ENCODE measurements around the gene COIL.

COIL gene

DNA sequence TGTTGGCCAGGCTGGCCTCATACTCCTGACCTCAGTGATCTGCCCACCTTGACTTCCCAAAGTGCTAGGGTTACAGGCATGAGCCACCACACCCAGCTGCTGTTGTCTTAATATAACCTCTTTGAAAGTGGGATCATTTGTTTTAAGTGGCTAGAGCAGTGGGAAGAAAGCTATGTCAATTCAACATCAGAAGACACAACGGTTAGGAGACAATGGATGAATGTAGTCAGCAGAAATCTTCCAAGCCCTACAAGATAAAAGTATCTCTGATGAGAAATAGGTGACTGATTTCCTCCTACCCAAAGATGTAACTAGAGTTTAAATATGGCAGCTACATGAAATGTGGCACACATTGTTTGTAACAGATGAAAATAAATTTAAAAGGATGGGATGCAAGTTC is 27.0 kb downstream of the COIL start:
- DNase-seq: no peak

DNA sequence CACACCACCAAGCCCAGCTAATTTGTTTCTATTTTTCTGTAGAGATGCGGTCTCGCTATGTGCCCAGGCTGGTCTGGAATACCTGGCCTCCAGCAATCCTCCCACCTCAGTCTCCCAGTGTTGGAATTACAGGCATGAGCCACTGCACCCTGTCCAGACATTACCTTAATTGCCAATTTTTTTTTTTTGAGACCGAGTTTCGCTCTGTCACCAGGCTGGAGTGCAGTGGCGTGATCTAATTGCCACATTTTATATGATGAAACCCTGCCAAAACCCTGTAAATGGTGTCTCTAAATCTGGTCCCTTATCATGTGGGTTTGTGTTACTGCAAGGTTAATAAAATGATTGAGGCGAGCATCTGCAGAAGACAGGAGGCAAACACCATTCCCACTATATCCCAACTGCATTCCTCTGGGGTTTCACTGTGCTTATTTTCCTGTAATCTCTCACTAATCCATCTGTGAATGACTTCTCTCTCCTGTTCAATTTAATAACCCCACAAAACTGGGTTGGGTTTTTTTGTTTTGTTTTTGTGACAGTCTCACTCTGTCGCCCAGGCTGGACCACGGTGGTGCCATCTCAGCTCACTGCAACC is 27.6 kb downstream of the COIL start:
- no peak for DNase-seq

DNA sequence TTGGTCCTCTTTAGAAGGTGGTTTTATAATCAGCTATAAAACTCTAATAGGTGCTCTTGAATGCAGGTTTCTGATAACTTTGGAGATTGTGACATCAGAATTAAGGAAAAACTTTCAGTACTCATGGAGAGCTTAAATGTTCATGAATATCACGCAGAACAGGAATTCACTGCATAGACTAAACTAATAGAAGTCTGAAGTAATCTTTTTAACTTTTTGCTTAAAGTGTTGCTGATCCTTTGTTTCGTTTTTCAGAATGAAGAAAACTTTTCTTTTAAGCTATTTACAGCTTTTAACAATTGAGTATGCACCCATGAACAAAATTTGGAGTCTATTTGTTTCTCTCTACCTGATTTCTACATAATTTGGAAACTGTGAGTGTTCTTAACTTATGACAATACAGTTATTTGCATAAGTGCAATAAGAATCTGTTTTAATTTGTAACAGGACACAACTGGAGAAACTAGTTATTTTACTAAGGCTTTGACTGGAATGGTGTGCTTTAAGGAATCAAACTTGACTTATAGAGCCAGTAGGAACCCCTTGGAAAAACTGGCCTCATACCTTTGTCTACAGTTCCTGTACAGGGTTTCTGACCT is 30.0 kb downstream of the COIL start:
- no peak for DNase-seq

DNA sequence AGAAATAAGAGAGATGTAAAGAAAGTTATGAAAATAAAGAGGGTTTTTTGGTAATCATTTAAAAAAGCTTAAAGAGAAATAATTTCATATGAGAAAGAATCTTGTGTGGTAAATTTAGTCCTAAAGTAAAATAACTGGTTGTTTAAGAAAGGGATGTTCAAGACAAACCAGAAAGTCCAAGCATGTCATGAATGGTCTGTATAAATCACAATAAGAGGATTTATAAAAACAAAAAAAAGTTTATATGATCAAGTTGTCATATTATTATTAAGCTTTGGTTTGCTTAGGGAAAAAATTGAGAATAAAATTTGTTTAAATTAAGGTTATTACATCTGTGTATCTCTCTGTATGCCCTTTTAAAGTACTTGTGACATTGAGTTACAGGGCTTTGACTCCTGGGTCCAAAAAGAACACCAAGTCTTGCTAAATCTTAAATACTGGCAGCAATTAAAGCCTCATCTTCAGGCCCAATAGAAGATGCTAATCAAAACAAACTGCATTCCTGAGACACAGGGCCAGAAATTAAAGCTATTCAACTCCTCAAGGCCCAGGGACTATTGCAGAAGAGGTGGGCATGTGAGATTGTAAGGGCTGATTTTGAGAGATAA is 31.4 kb downstream of the COIL start:
- DNase-seq: no peak

DNA sequence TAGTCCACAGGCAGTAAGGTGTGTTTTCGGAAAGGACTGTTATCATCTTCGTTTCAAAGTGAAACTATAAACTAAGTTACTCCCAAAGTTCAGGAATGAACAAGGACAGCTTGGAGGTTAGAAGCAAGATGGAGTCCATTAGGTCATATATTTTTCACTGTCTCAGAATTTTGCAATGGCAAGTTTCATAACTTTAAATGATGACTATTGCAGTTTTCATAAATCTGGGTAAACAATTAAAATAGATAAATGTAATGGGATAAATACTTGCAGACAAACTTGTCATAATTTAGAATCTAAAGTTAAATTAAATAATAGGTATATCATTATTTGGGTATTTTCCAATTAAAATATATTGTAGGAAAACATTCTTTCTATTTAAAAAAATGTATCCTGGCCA is 32.3 kb downstream of the COIL start:
- no peak for DNase-seq

DNA sequence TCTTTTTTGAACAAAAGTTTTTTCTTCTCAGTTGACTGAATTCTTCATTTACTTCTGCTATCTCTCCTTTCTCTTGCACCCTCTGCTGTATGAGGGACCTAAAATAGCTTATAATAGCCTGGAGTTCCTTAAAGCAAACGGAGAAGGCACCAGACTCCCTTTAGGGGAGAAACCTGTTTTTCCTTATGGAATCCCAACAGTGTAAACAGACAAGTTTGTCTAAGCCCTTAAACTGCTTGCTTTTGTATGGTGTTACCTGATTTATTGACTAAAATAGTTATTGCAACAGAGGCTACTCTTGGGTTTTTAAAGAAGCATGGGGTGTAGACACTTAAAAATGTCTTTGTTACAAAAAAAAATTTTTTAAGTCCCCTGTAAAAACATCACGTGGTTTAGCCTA is 34.1 kb downstream of the COIL start:
- no peak for DNase-seq

DNA sequence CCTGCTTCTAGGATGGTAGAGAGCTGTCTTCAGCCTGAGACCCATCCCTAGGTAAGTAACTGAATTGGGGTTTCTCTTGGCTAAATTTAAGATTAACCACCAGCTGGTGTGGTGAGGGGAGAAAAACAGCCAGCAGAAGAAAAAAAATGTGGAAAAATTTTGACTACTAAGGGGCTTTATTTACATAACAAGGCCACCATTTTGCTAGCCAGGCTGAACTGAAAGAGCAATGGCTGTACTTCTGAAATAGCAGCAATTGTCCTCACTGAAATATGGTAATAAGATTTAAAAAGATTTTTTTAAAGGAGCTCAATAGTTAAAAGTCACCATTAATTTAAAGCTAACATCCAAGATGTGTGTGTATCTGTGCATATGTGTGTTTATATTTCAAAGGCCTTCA is 34.6 kb downstream of the COIL start:
- no peak for DNase-seq

DNA sequence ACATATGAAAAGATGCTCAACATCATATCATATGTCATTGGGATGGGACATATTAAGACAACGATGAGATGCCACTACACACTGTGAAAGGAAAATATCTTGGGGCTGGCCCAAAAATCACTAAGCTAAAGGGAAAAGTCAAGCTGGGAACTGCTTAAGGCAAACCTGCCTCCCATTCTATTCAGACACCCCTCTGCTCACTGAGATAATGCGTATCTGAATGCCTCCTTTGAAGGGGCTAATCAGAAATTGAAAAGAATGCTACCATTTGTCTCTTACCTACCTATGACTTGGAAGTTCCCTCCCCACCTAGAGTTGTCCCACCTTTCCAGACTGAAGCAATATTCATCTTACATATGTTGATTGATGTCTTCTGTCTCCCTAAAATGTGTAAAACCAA is 35.8 kb downstream of the COIL start:
- DNase-seq: no peak

DNA sequence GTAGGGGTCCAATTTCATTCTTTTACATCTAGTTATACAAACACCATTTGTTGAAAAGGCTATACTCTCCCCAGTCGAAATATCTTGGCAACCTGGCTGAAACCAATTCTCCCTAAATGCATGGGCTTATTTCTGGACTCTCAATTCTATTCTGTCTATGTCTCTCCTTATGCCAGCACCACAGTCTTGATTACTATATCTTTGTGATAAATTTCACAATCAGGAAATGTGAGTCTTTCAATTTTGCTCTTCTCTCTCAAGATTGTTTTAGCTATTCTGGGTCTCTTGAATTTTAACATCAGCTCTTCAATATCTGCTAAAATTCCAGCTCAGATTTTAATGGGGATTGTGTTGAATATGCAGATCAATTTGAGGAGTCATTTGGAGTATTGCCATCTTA is 41.1 kb downstream of the COIL start:
- DNase-seq: no peak

DNA sequence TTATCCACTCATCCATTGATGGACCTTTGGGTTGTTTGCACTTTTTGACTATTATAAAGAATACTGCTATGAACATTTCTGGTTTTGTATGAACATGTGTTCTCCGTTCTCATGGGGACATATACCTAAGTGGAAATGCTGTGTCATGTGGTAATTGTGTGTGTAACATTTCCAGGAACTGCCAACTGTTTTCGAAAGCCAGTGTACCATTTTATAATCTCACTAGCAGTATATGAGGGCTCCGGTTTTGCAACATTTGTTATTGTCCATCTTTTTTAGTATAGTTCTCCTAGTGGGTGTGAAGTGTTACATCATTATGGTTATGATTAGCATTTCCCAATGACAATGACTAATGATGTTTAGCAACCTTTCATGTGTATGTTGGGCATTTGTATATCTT is 41.9 kb downstream of the COIL start:
- no peak for DNase-seq

DNA sequence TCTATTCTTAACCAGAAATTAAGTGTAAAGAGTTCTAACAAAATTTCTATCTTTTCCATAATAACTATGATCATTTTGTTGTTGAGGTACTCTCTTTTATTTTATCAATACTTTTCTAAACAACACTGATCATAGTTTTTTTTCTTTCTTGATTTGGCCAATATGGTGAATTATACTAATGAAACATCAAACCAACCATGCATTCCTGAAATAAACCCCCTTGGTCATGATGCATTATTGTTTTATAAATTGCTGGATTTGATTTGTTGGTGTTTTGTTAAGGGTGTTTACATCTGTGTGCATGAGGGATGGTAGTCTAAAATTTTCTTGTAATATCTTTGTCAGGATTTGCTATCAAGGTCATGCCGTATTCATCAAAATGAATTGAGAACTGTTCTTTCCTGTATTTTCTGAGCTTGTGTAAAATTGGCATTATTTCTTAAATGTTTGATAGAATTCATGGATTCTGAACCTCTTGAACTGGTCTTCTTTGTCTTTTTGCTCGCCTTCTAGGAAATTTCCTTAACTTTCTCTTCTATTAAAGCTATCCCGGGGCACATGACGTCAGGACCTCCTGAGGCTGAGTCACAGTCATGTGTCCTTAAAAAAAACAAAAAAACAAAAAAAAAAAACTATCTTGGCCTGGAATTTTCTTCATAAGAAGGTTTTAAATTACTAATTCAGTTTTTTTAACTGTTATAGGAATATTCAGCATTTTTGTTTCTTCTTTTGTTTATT is 43.1 kb downstream of the COIL start:
- DNase-seq: no peak

DNA sequence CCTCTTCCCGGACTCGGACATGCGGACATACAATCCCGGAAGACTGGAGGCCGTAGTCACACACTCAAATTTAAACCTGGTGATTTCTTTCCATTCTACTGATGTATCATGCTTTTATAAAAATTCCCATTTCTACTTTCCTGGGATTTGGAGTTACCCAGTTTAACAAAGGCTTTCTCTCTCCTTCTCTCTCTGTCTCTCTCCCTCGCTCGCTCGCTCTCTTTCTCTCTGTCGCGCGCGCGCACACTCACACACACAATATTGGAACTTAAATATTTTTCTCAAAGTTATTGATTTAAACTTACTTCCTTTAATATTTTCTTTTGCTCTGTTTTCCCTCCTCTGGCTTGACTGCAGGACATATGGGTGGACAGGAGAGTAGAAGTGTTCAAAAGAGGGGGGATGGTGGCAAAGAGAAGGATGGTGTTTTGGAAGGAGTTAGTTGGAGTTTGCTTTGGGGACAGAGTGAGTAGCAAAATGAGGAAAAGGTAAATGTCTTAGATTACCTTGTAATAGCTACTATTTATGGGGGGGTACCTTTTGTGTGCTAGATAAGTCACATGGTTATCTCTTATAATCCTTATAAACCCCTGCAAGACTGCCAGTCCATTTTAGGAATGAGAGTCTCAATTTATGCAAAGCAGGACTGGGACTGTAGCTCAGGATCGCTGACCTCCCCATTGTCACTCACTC is 46.1 kb downstream of the COIL start:
- no peak for DNase-seq

DNA sequence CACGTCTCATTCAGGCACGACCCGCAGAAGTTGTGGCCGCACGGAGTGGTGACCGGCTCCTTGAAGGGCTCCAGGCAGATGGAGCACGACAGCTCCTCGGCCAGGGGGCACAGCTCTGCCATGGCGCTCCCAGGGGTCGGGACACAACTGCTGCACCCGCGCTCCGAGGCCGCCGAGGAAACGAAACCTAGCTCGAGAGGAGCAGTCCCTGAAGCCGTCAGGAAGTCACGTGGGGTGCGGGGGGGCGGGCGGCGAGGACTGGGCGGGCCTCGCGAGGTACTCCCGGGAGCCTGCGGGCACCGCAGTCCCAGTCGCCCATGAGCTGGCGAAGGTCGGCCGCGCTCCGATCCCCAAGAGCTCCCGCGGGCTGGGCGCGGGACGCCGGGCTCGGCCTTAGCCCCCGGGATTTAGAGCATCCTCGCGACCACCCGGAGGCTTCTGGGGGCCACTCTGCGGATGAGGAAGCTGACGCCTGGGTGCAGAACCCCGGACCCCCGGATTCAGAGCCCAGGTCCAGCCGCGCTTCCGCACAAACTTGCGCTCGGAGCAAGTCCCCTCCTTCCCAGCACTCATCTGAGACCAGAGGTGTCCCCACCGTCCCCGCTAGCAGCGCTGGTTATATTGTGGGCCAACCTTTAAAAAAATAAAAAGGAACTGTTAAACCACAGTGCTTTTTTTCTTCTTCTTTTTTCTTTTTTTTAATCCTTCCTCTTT is 46.8 kb downstream of the COIL start, which contains the start of gene TRIM25:
Gene TRIM25, minus strand, starts transcription at position 183 of the 714 bp plus-strand sequence. Its CDS starts 61 bp downstream, at position 122.
- DNase-seq: peak; percentile 87

DNA sequence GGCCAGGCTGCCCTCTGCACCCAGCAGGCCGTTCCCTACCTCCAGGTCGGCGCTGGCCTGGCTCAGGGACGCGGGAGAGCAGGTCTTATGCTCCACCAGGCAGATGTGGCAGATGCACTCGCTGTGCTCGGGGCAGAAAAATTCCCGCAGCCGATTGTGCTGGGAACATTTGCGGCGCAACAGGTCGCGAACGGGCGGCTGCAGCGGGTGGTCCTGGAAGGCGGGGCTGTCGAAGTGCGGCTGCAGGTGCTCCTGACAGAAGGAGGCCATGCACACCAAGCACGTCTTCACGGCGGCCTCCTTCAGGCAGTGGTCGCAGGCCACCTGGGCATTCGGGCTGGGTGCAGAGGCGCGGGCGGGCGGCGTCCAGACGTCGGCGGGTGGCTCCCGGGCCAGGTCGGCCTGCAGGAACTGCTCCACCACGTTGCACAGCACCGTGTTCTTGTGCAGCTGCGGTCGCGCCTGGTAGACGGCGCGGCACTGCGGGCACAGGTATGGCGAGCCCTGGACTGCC is 47.4 kb downstream of the COIL start:
- DNase-seq: peak; percentile 63

DNA sequence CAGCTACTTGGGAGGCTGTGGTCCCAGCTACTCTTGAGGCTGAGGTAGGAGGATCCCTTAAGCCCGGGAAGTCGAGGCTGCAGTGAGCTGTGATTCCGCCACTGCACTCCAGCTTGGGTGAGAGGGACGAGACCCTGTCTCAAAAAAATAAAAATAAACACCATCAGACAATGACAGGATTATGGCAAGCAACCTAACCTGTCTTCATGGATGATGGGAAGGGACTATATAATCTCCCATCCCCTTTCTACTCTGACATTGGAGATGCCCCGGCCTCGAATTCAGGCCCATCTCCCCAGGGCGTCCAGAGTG is 47.9 kb downstream of the COIL start:
- DNase-seq: no peak

DNA sequence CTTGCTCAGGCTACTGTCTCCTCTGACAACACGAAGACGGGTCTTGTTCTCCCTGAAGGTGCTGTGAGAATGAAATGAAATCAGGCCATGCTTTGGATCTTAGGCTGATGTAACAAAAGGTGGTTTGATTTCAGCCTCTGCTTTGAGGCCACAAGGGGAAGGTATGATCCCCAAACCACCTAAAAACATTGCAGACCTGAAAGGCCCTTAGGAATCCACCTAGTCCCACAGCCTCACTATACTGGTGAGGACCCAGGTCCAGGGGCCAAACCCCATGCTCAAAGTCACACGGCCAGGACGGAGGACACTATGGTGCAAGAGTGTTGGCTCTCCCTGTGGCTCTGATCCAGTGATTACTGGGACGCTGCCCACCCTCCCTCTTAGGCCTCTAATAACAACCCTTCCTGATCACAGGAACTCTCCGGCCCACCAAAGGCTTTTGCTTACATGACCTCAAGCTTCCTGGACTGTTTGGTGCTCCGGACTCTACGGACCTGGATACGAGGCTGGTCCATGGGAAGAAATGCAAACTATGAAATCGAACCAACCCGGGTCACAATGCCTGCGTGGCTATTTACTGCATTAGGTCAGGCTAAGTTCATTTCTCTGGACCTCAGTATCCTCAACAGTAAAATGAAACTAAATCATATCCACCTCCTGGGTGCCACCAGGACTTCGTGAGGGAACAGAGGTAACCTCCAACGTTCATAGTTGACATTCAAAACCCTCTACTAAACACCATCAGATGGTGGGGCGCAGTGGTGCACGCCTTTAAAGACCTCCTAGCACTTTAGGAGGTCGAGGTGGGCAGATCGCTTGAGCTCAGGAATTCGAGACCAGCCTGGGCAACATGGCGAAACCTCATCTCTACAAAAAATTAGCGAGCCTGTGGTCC is 48.5 kb downstream of the COIL start:
- DNase-seq: no peak

DNA sequence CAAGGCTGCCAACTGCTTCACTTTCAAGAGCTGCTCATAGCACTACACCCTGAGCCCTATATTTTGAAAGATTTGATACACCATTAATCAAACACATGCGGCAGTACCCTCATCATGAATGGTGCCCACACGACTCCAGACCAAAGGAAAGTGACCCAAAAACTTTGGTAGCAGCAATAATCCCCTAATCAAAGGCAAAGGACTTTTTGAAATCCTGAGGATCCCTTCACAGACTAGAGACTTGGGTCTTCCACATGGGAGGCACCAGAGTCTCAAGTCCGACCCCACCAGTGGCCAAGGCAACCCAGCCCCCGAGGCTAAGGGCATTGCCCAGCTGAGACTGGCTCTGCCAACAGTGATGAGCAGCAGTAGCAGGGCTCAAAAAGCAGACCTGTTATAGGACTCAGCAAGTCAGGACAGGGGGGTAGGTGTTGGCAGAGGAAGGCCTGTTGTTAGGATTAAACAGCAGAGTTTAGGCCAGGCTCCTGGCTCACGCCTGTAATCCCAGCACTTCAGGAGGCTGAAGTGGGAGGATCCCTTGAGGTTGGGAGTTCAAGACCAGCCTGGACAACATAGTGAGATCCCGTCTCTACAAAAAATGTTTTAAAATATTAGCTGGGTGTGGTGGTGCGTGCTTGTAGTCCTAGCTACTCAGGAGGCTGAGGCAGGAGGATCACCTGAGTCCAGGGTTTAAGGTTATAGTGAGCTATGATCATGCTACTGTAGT is 50.2 kb downstream of the COIL start:
- no peak for DNase-seq

DNA sequence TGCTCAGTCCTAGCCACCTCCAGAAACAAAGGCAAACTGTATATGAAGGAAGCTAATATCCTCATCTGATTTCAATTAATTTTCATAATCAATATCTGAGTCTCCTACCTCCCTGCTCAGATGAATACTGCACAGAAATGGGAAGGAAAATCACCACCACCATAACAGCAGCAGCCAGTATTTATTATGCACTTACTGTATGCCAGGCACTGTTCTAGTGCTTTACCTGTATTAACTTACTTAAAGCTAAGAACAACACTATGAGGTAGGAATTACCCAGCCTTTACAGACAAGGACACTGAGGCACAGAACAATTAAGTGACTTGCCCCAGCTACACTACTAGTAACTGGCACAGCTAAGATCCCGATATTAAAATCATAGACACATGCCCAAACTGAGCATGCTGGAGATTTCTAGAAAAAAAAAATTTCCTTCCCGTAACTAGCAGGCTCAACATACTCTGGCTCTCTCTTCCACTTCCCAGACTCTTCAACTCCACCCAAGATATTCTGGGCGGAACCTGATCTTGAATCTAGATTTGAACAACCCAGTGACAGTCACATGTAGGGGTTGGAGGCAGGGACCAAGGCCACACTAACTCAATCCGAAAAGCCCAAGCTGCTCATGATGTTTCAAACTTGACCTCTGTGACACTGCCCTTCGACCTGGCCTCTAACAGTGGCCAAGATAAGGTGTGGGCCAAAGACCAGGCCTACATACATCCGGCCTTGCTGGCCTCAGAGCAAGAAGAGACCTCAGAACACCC is 50.9 kb downstream of the COIL start:
- DNase-seq: no peak

DNA sequence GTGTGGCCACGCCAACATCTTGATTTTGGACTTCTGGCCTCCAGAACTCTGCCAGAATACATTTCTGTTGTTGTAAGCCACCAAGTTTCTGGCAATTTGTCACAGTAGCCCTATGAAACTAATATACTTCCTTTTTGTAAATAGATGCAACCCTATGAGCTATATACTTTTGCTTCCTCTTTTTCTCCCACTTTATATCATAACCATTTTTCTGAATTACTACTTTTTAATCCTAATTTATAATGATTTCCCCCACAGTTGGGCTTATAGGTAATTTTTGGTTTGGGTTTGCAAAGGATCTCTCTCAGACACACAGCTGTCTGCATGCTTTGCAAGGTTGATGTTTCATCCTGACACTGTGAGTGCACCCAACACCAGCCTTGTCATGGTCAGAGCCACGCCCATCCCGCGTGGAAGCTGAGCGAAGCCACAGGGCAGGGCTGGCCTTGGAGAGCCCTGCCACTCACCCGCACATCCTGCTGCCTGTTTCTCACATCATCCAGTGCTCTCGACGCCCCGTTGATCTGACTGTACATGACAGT is 52.8 kb downstream of the COIL start:
- DNase-seq: no peak

DNA sequence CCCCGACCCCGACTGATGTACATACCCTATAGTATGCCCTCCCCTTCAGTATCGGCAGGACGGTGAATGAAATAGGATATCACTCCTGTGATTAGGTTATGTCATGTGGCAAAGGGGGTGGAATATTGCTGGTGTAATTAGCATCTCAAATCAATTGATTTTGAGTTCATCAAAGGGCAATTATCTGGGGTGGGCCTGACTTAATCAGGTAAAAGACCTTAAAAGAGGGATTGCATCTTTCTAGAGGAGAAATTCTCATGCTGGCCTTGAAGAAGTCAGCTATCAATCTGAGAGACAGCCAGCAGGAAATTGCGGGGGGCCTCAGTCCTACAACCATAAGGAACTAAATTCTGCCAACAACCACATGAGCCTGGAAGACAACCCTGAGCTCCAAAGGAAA is 57.3 kb downstream of the COIL start:
- no peak for DNase-seq

Measured in NCI-H510A (cell line).